Vagina (tissue), 2 donors: ENCODE results near the gene PCDHGA1.

Experiments used
- POLR2A ChIP-seq, 2 donors: fragments of 450-650 bp; IDR thresholded peaks; one replicate each; pipeline ENCODE4 v1.6.1; 2017; ENCODE audit warnings: antibody characterized with exemption in 2 of 2, mild to moderate bottlenecking in 2 of 2, moderate library complexity in 2 of 2
- TF ChIP-seq, protein P1 (sequence below), 3 experiments: fragments of 450-650 bp in 2 of 3; fragments of 200-600 bp in 1 of 3; sonication (generic) in 1 of 3; IDR thresholded peaks; one replicate each; pipeline ENCODE4 v1.5.1; 2017 to 2019; ENCODE audit warnings: antibody characterized with exemption in 3 of 3, mild to moderate bottlenecking in 2 of 3, moderate library complexity in 2 of 3

DNA sequence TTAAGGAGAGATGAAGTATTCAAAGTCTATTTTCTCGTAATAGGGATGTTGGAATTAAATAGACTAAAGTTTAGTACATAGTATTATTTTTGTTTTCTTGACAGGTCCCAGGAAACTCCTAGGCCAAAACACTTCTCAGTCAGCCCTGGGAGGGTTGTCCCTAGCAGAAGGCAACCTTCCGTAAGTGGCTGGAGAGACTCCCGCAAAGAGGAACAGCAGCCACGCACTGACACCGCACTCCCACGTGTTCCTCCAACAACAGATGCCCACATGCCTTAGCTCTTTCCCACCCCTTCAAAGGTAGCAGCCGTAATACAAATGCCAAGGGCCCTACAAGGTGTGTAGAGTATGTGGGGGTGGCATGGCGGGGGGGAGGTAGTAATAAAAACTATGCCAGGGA is 187.0 kb downstream of the PCDHGA1 start:
- TF ChIP-seq, protein P1, sequence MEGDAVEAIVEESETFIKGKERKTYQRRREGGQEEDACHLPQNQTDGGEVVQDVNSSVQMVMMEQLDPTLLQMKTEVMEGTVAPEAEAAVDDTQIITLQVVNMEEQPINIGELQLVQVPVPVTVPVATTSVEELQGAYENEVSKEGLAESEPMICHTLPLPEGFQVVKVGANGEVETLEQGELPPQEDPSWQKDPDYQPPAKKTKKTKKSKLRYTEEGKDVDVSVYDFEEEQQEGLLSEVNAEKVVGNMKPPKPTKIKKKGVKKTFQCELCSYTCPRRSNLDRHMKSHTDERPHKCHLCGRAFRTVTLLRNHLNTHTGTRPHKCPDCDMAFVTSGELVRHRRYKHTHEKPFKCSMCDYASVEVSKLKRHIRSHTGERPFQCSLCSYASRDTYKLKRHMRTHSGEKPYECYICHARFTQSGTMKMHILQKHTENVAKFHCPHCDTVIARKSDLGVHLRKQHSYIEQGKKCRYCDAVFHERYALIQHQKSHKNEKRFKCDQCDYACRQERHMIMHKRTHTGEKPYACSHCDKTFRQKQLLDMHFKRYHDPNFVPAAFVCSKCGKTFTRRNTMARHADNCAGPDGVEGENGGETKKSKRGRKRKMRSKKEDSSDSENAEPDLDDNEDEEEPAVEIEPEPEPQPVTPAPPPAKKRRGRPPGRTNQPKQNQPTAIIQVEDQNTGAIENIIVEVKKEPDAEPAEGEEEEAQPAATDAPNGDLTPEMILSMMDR (IDR thresholded peaks at IDR 0.05), result no peak
- TF ChIP-seq POLR2A (IDR thresholded peaks at IDR 0.05), result no peak
